CD4-positive, alpha-beta T cell (primary cell): Measurements from ENCODE around the gene PCK2. TPM values are rescaled to one million over a fixed set of nuclear protein-coding genes. Genes with fewer than 3 reads are reported as not detected.

Experiments
- ATAC-seq: fragments of 200-7000 bp; cut with Tn5 transposase; one replicate; pipeline ENCODE4 v1.10.0; 2022; ENCODE audit warnings: mild to moderate bottlenecking; ENCODE audit not compliant: poor library complexity
- CTCF ChIA-PET: fragments of 350-600 bp; sonication (Branson Sonifier 250); formaldehyde crosslinking; loops from one replicate; lab custom pipeline; 2021; ENCODE audit warnings: antibody characterized with exemption, inconsistent platforms; lab: Charles Lee
- POLR2A ChIA-PET: fragments of 350-600 bp; sonication (Branson Sonifier 250); formaldehyde crosslinking; loops from one replicate; lab custom pipeline; 2021; ENCODE audit warnings: antibody characterized with exemption, inconsistent platforms; lab: Charles Lee
- DNase-seq, 14 experiments: peaks; one replicate each; pipeline ENCODE4 v3.0.0-alpha.2; 2013 to 2020; ENCODE audit warnings: mixed read lengths in 2 of 14
- H3K27ac ChIP-seq, 2 donors: one replicate each; pipeline versions ENCODE4 v1.5.1 to v1.7.0; 2013; ENCODE audit warnings: low read length in 2 of 2, low read depth in 1 of 2, mild to moderate bottlenecking in 1 of 2
- H3K27me3 ChIP-seq, 2 experiments: 1 replicate in 1 of 2; 2 replicates in 1 of 2; pipeline versions ENCODE4 v1.6.1 to v1.7.0; 2013; ENCODE audit warnings: low read length in 2 of 2, control low read depth in 1 of 2, mild to moderate bottlenecking in 1 of 2, moderate library complexity in 1 of 2; ENCODE audit not compliant: insufficient read depth in 2 of 2, control insufficient read depth in 1 of 2
- H3K36me3 ChIP-seq: one replicate; pipeline ENCODE4 v1.6.1; 2013; ENCODE audit warnings: low read length, control low read depth; ENCODE audit not compliant: insufficient read depth
- H3K4me1 ChIP-seq: one replicate; pipeline ENCODE4 v1.6.1; 2013; ENCODE audit warnings: low read length, control low read depth; ENCODE audit not compliant: insufficient read depth
- H3K4me3 ChIP-seq: one replicate; pipeline ENCODE4 v1.5.1; 2013; ENCODE audit warnings: mild to moderate bottlenecking, low read length, moderate library complexity
- H3K9me3 ChIP-seq, 2 experiments: 1 replicate in 1 of 2; 2 replicates in 1 of 2; pipeline versions ENCODE4 v1.6.1 to v1.7.0; 2013; ENCODE audit warnings: low read length in 2 of 2, mild to moderate bottlenecking in 2 of 2, control low read depth in 1 of 2, moderate library complexity in 1 of 2; ENCODE audit not compliant: control insufficient read depth in 1 of 2, insufficient read depth in 1 of 2
- H3K27ac Mint-ChIP-seq: one replicate; pipeline ENCODE4 v1.8.0; 2020; ENCODE audit warnings: mixed read lengths
- H3K27me3 Mint-ChIP-seq: one replicate; pipeline ENCODE4 v1.8.0; 2021; ENCODE audit warnings: mixed read lengths
- H3K36me3 Mint-ChIP-seq: one replicate; pipeline ENCODE4 v1.8.0; 2021; ENCODE audit warnings: low read depth, mixed read lengths
- H3K4me1 Mint-ChIP-seq: one replicate; pipeline ENCODE4 v1.8.0; 2021; ENCODE audit warnings: low read depth, mixed read lengths
- H3K4me3 Mint-ChIP-seq: one replicate; pipeline ENCODE4 v1.8.0; 2020; ENCODE audit warnings: mild to moderate bottlenecking, mixed read lengths
- H3K9me3 Mint-ChIP-seq: one replicate; pipeline ENCODE4 v1.8.0; 2020; ENCODE audit warnings: mixed read lengths
- CTCF ChIP-seq: fragments of 200-600 bp; IDR thresholded peaks from one replicate; pipeline ENCODE4 v1.8.0; 2022; ENCODE audit warnings: antibody characterized with exemption, mild to moderate bottlenecking
- intact Hi-C, 2 experiments: fragments of 100-400 bp; cut with DNase I in 1 of 2; cut with micrococcal nuclease in 1 of 2; formaldehyde crosslinking; loops; one replicate each; pipeline versions ENCODE4 v1.15.1 to v1.9.0; 2023 to 2025; cut with DNase I, micrococcal nuclease
- total RNA-seq, 174 experiments: library from RNA in 2 of 174; stranded (reverse) in 2 of 174; gene quantifications; one replicate each; pipeline ENCODE4 v1.2.3 and lab custom pipeline; 2021 to 2026

PCK2 gene
- total RNA-seq, 2 experiments from 2014 or later, result 5.2 to 7.4 TPM

DNA sequence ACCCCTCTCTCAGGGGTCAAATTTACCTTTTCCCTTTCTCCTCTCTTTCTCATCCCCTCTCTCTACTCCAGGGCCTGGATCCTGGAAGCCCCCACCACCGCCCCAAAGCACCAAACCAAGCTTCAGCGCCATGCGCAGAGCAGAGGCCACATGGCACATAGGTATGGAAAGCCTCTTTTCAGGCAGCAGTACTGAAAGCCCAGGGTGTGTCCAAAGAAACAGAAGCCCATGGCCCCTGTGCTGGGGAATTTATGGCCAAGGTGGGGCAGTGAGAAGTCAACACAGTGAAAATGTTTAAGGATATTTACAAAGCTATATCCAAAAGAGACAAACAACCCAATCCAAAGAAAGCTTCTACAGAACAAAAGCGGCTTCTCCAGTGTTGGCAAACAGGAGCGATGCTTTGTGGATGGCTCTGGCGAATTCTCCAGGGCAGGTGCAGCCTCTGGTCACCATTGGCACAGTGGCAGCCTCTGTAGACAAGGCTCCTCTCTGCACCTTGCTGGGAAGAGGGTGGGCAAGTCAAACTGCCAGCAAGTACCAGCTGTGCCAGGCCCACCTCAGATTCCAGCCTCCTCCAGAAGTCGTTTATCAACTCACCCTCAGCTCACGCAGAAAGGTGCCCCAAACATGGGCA is 27.5 kb upstream of the PCK2 start:
- H3K27me3 ChIP-seq, result no peaks in the 10 kb centered on the region
- H3K4me3 ChIP-seq, result no peak overlapping the region
- TF ChIP-seq CTCF, result no peak
- CTCF ChIA-PET, result no interaction called here
- no peak overlapping the region for H3K27ac ChIP-seq
- no peaks in the 10 kb centered on the region for H3K9me3 Mint-ChIP-seq
- POLR2A ChIA-PET, result no interaction called here
- H3K27ac Mint-ChIP-seq, result no peak overlapping the region
- H3K4me1 ChIP-seq, result no peaks in the 10 kb centered on the region
- H3K4me3 Mint-ChIP-seq, result no peak overlapping the region
- no peaks in the 10 kb centered on the region for H3K4me1 Mint-ChIP-seq
- H3K36me3 Mint-ChIP-seq, result no peaks in the 10 kb centered on the region
- no peaks in the 10 kb centered on the region for H3K36me3 ChIP-seq
- peaks cover 16% of the 10 kb centered on the region for H3K27me3 Mint-ChIP-seq
- no peaks in the 10 kb centered on the region for H3K9me3 ChIP-seq
- DNase-seq (no peak), ATAC-seq (no peak)
- intact Hi-C loops, result no loop called here

GRCh38 chr14:24067133-24068082 is 26.7 kb upstream of the PCK2 start:
- Histone ChIP-seq H3K9me3 (no peaks in the 10 kb centered on the region), H3K27me3 (no peaks in the 10 kb centered on the region), H3K4me1 (no peaks in the 10 kb centered on the region), H3K4me3 (no peak overlapping the region), H3K27ac (no peak overlapping the region), H3K36me3 (no peaks in the 10 kb centered on the region)
- ATAC-seq (no peak), DNase-seq (no peak)
- CTCF ChIA-PET, result no interaction called here
- H3K27ac Mint-ChIP-seq, result no peak overlapping the region
- H3K36me3 Mint-ChIP-seq, result no peaks in the 10 kb centered on the region
- intact Hi-C loops, result no loop called here
- no peak overlapping the region for H3K4me3 Mint-ChIP-seq
- H3K9me3 Mint-ChIP-seq, result no peaks in the 10 kb centered on the region
- peaks cover 16% of the 10 kb centered on the region for H3K27me3 Mint-ChIP-seq
- POLR2A ChIA-PET, result no interaction called here
- no peaks in the 10 kb centered on the region for H3K4me1 Mint-ChIP-seq
- no peak for TF ChIP-seq CTCF

- Mint-ChIP-seq H3K27ac (no peak overlapping the region), H3K4me3 (no peak overlapping the region), H3K4me1 (no peaks in the 10 kb centered on the region), H3K9me3 (no peaks in the 10 kb centered on the region), H3K36me3 (no peaks in the 10 kb centered on the region), H3K27me3 (peaks cover 16% of the 10 kb centered on the region)
- Histone ChIP-seq H3K27me3 (no peaks in the 10 kb centered on the region), H3K9me3 (no peaks in the 10 kb centered on the region), H3K4me3 (no peak overlapping the region), H3K36me3 (no peaks in the 10 kb centered on the region), H3K27ac (no peak overlapping the region), H3K4me1 (no peaks in the 10 kb centered on the region)
- ChIA-PET POLR2A (interaction anchor here (0.7 kb wide), 1 partner anchor 12 kb away, joined by 3 read pairs; no protein-coding TSS in a partner anchor), CTCF (interaction anchor here (0.7 kb wide), 1 partner anchor 120 kb away, joined by 4 read pairs; the partner anchor contains the start of gene IPO4)
- intact Hi-C loops, result no loop called here
- TF ChIP-seq CTCF, result no peak
- no peak for DNase-seq
- no peak for ATAC-seq
These were observed 25.2 kb upstream of the PCK2 start for GRCh38 chr14:24068711-24069410.
